ENCODE measurements around the gene BRD4. TPM values are rescaled to one million over a fixed set of nuclear protein-coding genes. Genes with fewer than 3 reads are reported as not detected.

Gene BRD4
- total and polyA plus RNA-seq, 2 of the 13 experiments (the other 11 are each of a cell fraction or from before 2014, with no cell fraction given), result 10.5 to 11.4 TPM

- TF ChIP-seq SRSF1 (optimal IDR thresholded peaks at IDR 0.05; ENCODE audit: low read depth, low read length) (no peak), MTF2 (CRISPR knock-in tag; IDR thresholded peaks at IDR 0.05; ENCODE audit: borderline replicate concordance) (no peak), FUBP1 (CRISPR knock-in tag; IDR thresholded peaks at IDR 0.05; ENCODE audit: borderline replicate concordance) (no peak), MTA3 (CRISPR knock-in tag; IDR thresholded peaks at IDR 0.05) (no peak), ZNF382 (CRISPR knock-in tag; IDR thresholded peaks at IDR 0.05; ENCODE audit: borderline replicate concordance) (no peak), RXRA (CRISPR knock-in tag; IDR thresholded peaks at IDR 0.05) (peak; percentile 66; the same call in 1 of the 2 replicates), NFE2L2 (IDR thresholded peaks at IDR 0.05; ENCODE audit: low read length) (no peak), ZNF713 (CRISPR knock-in tag; IDR thresholded peaks at IDR 0.05) (no peak), ZNF225 (CRISPR knock-in tag; IDR thresholded peaks at IDR 0.05) (no peak), U2AF1 (optimal IDR thresholded peaks at IDR 0.05; ENCODE audit: low read depth, low read length) (no peak), ZBTB7B (CRISPR knock-in tag; IDR thresholded peaks at IDR 0.05) (no peak), NFKBIZ (CRISPR knock-in tag; IDR thresholded peaks at IDR 0.05) (no peak; the same call in 1 of the 2 replicates), SP1 (IDR thresholded peaks at IDR 0.05) (no peak), SP1 (CRISPR knock-in tag; IDR thresholded peaks at IDR 0.05) (no peak; the same call in 1 of the 2 replicates), ELF3 (CRISPR knock-in tag; IDR thresholded peaks at IDR 0.05) (peak; percentile 78), ARNTL (CRISPR knock-in tag; IDR thresholded peaks at IDR 0.05) (0 out of 2 replicates have a peak, but pooled peaks have one; percentile 28), ARHGAP35 (CRISPR knock-in tag; IDR thresholded peaks at IDR 0.05; ENCODE audit: borderline replicate concordance) (no peak), GRHL1 (CRISPR knock-in tag; conservative IDR thresholded peaks at IDR 0.05) (no peak), HOXA7 (CRISPR knock-in tag; IDR thresholded peaks at IDR 0.05) (no peak), ZNF687 (CRISPR knock-in tag; IDR thresholded peaks at IDR 0.05) (no peak), HNF4A (CRISPR knock-in tag; IDR thresholded peaks at IDR 0.05) (peak; percentile 90), JDP2 (CRISPR knock-in tag; IDR thresholded peaks at IDR 0.05; ENCODE audit: borderline replicate concordance) (no peak; the same call in 1 of the 2 replicates), U2AF2 (IDR thresholded peaks at IDR 0.05; ENCODE audit: low read depth, low read length) (no peak), RELA (CRISPR knock-in tag; IDR thresholded peaks at IDR 0.05) (no peak)
These were observed 34.7 kb downstream of the BRD4 start (continued) for GRCh38 chr19:15297416-15298224.
